GM13977 (cell line): ENCODE results near the gene ZNF319.

Experiments
- DNase-seq: peaks from one replicate; pipeline ENCODE4 v3.0.0; 2012; ENCODE audit warnings: low spot score
- in situ Hi-C: fragments of 300-500 bp; cut with MboI; formaldehyde crosslinking; loops from one replicate; pipeline ENCODE4 v1.12.0; 2022; ENCODE audit warnings: low sequenced_read_pairs, low pct_unique_long_range_greater_than_20kb, mixed read lengths, inconsistent platforms; ENCODE audit not compliant: unreplicated experiment
- TF ChIP-seq, protein P1 (sequence below): IDR thresholded peaks from 2 replicates; pipeline ENCODE4 v1.5.1; 2012; ENCODE audit warnings: mild to moderate bottlenecking, control low read depth; ENCODE audit not compliant: insufficient read depth; ENCODE audit errors: extremely low read depth, missing control alignments

The ZNF319 gene

DNA sequence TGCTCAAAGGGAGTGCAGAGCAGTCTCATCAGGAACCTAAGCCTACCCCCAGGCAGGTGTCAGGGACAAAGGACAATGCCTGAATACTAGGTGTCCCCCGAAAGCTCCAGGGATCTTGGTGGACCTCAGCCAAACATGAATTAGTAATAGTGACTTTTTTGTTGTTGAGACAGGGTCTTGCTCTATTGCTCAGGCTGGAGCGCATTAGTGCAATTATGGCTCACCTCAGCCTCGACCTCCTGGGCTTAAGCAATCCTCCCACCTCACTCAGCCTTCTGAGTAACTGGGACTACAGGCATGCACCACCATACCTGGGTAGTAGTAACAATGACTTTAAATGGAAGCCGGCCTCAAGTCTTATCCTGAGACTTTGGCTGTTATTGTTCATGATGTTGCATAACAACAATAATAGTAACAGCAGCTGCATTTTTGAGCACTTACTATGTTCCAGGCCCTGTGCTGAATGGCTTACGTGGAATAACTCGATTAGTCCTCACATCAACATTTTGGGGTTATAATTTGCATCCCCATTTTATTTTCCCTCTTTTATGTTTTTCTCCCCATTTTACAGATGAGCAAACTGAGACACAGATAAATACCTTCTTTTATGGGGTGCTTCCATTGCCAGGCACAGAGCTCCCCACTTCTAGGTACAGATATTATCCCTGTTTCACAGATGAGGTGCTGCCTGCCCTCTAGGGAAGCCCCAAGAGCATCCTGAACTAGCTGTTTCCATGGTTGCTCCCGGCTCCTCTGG lies 49.1 kb downstream of the ZNF319 start:
- in situ Hi-C loops, result no loop called here
- no peak for DNase-seq
- TF ChIP-seq, protein P1, sequence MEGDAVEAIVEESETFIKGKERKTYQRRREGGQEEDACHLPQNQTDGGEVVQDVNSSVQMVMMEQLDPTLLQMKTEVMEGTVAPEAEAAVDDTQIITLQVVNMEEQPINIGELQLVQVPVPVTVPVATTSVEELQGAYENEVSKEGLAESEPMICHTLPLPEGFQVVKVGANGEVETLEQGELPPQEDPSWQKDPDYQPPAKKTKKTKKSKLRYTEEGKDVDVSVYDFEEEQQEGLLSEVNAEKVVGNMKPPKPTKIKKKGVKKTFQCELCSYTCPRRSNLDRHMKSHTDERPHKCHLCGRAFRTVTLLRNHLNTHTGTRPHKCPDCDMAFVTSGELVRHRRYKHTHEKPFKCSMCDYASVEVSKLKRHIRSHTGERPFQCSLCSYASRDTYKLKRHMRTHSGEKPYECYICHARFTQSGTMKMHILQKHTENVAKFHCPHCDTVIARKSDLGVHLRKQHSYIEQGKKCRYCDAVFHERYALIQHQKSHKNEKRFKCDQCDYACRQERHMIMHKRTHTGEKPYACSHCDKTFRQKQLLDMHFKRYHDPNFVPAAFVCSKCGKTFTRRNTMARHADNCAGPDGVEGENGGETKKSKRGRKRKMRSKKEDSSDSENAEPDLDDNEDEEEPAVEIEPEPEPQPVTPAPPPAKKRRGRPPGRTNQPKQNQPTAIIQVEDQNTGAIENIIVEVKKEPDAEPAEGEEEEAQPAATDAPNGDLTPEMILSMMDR, result no peak

DNA sequence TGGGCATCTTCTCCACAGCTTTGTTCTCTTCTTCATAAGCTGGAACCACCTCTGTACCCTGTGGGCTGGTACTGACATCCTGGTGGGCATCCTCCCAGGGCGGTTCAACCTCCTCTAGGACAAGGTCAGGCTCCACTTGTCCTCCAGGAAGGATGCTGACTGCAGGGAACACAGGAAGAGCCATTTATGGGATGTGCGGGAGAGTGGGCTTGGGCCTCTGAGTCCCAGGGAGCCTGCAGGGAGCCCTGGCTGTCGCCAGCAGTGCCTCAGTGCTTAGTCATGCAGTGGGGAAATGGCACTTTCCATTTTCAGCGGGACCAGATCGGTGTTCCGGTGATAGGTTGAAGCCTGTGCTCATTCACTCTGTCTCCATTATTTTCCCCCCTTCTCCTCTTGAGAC lies 50.1 kb downstream of the ZNF319 start:
- TF ChIP-seq, protein P1, result no peak
- in situ Hi-C loops, result no loop called here
- no peak for DNase-seq

DNA sequence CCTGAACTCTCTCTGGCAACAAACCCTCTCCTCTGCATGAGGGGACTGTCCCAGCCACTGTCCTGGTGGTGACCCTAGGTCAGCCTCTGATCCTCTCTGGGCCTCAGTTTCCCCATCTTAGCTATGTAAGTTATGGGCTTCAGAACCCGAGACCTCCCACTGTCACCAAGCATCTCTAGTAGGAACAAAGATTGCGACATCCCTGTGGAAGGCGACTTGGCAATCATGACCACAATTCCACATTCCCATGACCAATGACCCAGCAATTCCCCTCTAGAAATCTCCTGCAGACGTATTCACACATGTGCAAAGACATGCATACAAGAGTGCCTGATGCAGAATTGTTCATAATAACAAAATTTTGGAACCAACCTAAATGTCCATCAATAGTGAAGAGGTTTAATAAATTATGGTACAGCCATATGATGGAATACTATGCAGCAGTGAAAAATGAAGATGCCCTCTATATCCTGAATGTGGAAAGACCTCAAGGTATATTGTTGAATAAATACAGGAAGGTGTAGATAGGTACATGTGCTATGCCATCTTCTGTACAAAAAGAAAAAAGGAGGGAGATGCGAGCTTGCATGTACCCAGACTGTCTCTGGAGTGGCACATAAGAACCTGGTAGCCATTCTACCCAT lies 50.8 kb downstream of the ZNF319 start:
- TF ChIP-seq, protein P1, result no peak
- in situ Hi-C loops, result no loop called here
- no peak for DNase-seq

DNA sequence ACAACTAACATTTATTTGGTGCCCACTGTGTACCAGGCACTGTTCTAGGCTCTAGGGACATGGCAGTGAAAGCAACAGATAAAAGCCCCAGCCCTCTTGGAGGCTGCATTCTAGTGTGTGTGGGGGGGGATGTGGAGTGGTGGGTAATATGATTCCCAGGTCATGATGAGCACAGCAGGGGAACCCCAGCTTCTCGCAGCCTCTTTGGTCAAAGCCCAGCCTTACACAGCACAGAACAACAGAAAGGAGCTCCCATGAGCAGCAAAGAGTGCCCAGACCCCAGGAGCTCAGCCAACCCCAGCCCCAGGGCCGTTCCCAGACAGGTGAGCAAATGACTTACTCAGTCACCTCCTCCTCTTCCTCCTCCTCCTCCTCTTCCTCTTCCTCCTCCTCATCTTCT lies 51.5 kb downstream of the ZNF319 start:
- TF ChIP-seq, protein P1, result no peak
- in situ Hi-C loops, result no loop called here
- DNase-seq, result no peak

DNA sequence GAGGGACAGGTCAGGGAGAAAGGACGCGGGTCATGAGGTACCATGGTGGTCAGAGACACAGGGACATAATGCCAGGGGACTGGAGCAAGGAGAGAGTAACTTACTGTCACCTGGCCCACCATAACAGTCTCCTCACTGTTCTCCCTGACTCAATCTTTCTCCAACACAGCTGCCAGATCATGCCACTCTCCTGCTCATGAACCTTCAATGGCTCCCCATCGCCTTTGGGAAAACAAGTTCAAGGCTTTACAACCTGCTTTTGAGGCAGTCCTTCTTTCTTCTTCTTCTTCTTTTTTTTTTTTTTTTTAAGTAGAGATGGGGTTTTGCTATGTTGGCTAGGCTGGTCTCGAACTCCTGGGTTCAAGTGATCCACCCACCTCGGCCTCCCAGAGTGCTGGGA lies 52.4 kb downstream of the ZNF319 start:
- in situ Hi-C loops, result no loop called here
- no peak for DNase-seq
- TF ChIP-seq, protein P1, result no peak

DNA sequence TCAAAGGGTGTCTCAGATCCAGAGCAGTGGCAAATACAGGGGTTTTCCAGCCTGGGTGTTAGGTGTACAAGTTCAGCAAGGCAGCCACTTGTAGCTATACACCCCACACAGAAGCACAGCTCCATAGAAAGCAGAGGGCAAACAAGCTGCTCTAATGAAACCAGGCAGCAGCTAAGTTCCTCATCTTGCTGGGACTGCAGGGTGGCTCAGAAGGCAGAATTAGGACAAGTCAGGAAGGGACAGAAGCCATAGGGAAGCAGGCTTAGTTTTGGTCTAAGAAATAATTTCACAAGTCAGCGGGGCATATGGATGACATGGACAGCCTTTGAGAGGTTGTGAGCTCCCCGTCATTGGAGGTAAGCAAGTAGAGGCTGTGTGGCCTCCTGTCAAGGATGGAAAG lies 53.2 kb downstream of the ZNF319 start:
- TF ChIP-seq, protein P1, result no peak
- no peak for DNase-seq
- in situ Hi-C loops, result no loop called here
